KOPT-K1 (cell line): ENCODE measurements around the gene USP32.

ENCODE experiments used
- H3K27ac ChIP-seq: fragments of 200-600 bp; sonication (generic); 2 replicates; pipeline ENCODE4 v1.5.1; 2016; ENCODE audit warnings: antibody characterized with exemption, mild to moderate bottlenecking, low read depth, low read length; ENCODE audit not compliant: poor library complexity, severe bottlenecking
- H3K36me3 ChIP-seq: fragments of 200-600 bp; sonication (generic); 2 replicates; pipeline ENCODE4 v1.5.1; 2017; ENCODE audit warnings: antibody characterized with exemption, mild to moderate bottlenecking, low read length, moderate library complexity; ENCODE audit not compliant: insufficient read depth
- H3K9me3 ChIP-seq: fragments of 200-600 bp; sonication (generic); 2 replicates; pipeline ENCODE4 v1.5.1; 2017; ENCODE audit warnings: antibody characterized with exemption, low read length, mild to moderate bottlenecking; ENCODE audit not compliant: insufficient read depth, poor library complexity, severe bottlenecking

The USP32 gene

GRCh38 chr17:60169921-60170817 is 221.8 kb downstream of the USP32 start:
- Histone ChIP-seq H3K27ac (peak overlapping the region; percentile 21), H3K9me3 (no peaks in the 10 kb centered on the region), H3K36me3 (no peaks in the 10 kb centered on the region)

DNA sequence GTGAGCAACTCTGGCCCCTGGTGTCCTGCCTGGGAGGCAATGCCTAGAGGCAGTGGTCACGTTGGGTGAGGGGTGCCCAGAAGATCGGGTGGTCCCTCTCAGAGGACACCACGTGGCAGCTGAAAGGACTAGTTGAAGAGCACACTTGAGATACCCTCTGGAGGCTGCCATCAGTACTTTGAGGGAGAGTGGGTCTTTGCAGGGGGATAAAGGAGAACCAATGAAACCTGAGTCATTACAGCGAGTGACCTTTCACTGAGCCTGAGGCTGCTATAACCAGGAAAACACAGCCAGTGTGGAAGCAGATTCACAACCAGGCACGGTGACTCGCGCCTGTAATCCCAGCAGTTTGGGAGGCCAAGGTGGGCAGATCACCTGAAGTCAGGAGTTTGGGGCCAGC is 223.3 kb downstream of the USP32 start:
- Histone ChIP-seq H3K36me3 (no peaks in the 10 kb centered on the region), H3K9me3 (no peaks in the 10 kb centered on the region), H3K27ac (no peak overlapping the region)

DNA sequence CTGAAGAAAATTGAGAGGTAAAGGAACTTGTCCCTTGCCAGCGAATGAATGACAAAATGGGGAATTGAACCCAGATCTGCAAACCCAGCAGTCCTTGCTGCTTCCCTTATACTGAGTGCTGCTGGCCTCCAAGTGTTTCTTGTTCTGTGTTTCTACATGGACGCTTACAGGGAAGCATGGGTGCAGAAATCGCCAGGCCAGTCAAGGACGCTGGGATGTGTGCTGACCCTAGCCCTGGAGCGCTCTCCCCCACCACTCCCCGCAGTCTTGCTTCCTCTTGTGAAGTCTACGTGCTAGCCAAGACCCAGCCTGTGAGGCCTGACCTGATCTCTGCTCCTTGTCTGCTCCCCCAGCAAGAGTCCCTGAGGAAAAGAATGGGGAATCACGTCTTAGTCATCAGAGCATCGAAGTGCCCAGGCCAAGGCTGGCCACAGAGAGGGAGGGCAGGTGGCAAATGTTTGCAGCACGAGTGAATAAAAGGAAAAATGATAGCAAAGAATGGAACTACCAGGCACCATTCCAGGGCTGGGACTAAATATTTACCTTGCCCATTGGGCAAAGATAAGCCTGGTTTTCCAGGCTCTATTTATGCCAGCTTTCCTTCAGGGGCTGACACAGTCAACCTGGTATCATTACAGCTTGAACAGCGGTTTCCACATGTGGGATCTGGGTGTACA is 224.7 kb downstream of the USP32 start:
- Histone ChIP-seq H3K27ac (no peak overlapping the region), H3K36me3 (no peaks in the 10 kb centered on the region)

DNA sequence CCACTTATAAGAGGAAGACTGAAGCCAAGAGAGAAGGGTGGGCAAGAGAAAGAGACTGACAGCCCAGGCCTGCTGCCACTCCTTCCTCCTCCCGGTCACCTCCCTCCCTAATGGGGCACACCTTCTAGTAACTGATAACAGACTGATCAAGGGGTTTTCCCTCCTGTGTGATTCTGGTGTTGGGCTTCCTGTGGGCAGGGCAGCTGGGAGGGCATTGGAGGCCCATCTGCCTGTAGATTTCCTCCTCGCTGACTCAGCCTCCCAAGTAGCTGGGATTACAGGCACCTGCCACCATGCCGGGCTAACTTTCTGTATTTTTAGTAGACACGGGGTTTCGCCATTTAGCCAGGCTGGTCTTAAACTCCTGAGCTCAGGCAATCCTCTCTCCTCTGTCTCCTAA is 226.0 kb downstream of the USP32 start:
- no peak overlapping the region for H3K27ac ChIP-seq
- no peaks in the 10 kb centered on the region for H3K9me3 ChIP-seq
- H3K36me3 ChIP-seq: no peaks in the 10 kb centered on the region

More for the DNA sequence above, 224.7 kb downstream of the USP32 start:
- no peaks in the 10 kb centered on the region for H3K9me3 ChIP-seq

DNA sequence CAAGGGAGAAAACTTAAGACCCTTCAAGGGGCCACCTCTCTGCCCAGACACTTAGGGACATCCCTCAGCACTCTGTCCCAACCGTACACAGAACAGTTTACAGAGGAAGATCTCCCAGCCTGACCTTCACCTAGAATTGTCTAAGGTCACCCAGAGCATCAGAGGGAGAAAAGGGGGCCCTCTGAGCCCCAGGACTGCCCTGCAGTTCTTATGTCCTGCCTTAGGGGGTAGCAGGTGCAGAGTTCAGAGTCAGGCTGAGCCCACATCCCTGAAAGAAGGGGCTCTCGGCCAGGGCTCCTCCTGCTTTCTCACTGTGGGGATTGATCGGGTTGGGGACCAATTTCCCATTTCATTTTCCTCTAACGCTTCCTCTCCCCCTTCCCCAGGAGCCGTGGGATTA is 226.7 kb downstream of the USP32 start:
- Histone ChIP-seq H3K27ac (no peak overlapping the region), H3K36me3 (no peaks in the 10 kb centered on the region), H3K9me3 (no peaks in the 10 kb centered on the region)

GRCh38 chr17:60164697-60165096 is 227.2 kb downstream of the USP32 start:
- Histone ChIP-seq H3K27ac (no peak overlapping the region), H3K36me3 (no peaks in the 10 kb centered on the region), H3K9me3 (no peaks in the 10 kb centered on the region)

DNA sequence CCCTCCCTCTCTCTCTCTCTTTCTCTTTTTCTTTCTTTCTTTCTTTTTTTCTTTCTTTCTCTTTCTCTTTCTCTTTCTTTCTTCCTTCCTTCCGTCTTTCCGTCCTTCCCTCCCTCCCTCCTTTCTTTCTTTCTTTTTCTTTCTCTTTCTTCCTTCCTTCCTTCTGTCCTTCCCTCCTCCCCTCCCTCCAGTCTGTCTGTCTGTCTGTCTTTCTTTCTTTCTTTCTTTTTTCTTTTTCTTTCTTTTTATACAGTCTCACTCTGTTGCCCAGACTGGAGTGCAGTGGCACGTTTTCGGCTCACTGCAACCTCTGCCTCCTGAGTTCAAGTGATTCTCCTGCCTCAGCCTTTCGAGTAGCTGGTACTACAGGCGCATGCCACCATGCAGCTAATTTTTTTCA is 227.8 kb downstream of the USP32 start:
- Histone ChIP-seq H3K9me3 (no peaks in the 10 kb centered on the region), H3K27ac (no peak overlapping the region), H3K36me3 (no peaks in the 10 kb centered on the region)

GRCh38 chr17:60163108-60163784 is 228.7 kb downstream of the USP32 start:
- H3K36me3 ChIP-seq: no peaks in the 10 kb centered on the region
- H3K9me3 ChIP-seq: no peaks in the 10 kb centered on the region
- no peak overlapping the region for H3K27ac ChIP-seq

- H3K27ac ChIP-seq: no peak overlapping the region
- H3K36me3 ChIP-seq: no peaks in the 10 kb centered on the region
- H3K9me3 ChIP-seq: no peaks in the 10 kb centered on the region
Observed at GRCh38 chr17:60161598-60162330, 230.2 kb downstream of the USP32 start.

DNA sequence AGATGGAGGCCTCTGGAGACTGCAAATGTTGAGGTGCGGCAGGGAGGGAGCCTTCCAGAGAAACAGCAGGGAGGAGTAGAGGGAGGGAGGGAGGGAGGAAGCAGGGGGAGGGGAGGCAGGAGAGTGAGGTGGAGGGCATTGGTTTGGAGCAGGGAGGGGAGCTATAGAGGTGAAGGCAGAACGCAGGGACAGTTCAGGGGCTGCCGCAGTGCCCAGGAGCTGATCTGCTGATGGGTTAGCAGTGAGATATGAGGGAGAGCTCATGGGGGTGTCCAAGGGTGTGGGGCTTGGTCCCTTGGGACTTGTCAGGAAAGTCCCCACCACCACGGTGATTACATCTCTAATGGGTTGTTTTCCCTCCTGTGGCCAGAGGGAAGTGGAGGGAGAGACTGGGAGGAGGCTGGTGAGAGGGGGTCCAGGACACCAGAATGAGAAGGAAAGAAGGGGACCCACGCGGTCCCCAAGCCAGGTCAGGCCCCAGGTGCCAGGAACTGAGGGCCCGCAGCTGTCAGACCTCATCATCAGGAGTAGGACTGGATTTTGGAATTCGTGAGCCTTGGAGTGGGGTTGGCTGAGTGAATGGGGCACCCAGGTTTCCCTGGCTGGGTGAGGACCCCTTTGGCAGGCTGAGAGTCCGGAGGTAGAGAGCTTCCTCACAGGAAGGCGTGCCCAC is 231.0 kb downstream of the USP32 start:
- Histone ChIP-seq H3K9me3 (no peaks in the 10 kb centered on the region), H3K36me3 (no peaks in the 10 kb centered on the region), H3K27ac (no peak overlapping the region)

DNA sequence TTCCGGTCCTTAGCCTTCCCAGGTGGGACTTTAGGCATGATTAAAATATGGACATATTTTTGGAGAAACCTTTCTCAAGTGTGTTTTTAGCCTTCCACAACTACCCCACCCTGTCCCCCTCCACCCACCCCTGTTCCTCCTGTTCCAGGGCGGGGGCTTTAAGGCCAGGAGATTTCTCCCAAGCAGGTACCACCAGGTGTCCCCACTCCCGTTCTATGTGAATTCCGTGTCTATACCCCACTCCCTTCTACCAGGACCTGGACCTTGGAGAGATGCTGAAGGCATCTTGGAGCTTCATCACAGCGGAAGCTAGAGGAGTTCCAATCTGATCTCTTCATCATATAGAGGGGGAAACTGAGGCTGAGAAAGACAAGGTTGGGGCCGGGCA is 232.5 kb downstream of the USP32 start:
- H3K27ac ChIP-seq: no peak overlapping the region
- H3K9me3 ChIP-seq: no peaks in the 10 kb centered on the region
- H3K36me3 ChIP-seq: no peaks in the 10 kb centered on the region

- no peak overlapping the region for H3K27ac ChIP-seq
- H3K36me3 ChIP-seq: no peaks in the 10 kb centered on the region
- H3K9me3 ChIP-seq: no peaks in the 10 kb centered on the region
Observed at GRCh38 chr17:60158751-60159478, 233.0 kb downstream of the USP32 start.

- Histone ChIP-seq H3K9me3 (no peaks in the 10 kb centered on the region), H3K36me3 (no peaks in the 10 kb centered on the region), H3K27ac (no peak overlapping the region)
Observed at GRCh38 chr17:60157487-60158040, 234.4 kb downstream of the USP32 start.

DNA sequence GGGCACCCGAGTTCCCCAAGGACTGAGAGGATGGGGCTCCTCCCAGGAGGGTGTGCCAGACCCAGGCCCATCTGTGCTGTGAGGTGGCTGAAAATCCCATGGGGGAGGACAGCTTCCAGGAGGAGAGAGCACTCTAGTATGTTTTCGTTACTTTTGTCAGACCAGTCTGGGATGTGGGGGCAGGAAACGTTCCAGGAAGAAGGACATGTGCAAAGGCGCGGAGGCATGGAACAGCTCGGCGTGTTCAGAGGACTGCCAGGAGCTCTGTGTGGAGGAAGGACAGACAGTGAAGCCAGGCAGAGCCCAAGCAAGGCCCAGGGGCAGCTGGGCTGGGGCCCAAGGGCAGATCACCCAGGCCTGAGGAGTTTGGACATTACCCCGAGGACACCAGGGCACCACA is 235.2 kb downstream of the USP32 start:
- no peaks in the 10 kb centered on the region for H3K36me3 ChIP-seq
- no peaks in the 10 kb centered on the region for H3K9me3 ChIP-seq
- no peak overlapping the region for H3K27ac ChIP-seq
